Prostate gland (tissue), 2 donors: Measurements from ENCODE around the gene ZNF134. TPM values are rescaled to one million over a fixed set of nuclear protein-coding genes. Genes with fewer than 3 reads are reported as not detected.

Source experiments
- DNase-seq: peaks from one replicate; pipeline ENCODE4 v3.0.0-alpha.2; 2019; ENCODE audit warnings: low spot score
- H3K27ac ChIP-seq, 2 donors: fragments of 200-600 bp; sonication (generic); 2 replicates each; pipeline ENCODE4 v1.5.1; 2017 to 2019
- H3K27me3 ChIP-seq: fragments of 200-600 bp; sonication (generic); replicated peaks from 2 replicates; pipeline ENCODE4 v1.5.1; 2019; ENCODE audit not compliant: insufficient read depth
- H3K36me3 ChIP-seq, 2 donors: fragments of 200-600 bp; sonication (generic); 1 replicate in 1 of 2; 2 replicates in 1 of 2; pipeline versions ENCODE4 v1.5.1 to v1.8.1; 2017 to 2019
- H3K4me1 ChIP-seq: fragments of 200-600 bp; sonication (generic); replicated peaks from 2 replicates; pipeline ENCODE4 v1.5.1; 2019
- H3K4me3 ChIP-seq, 2 donors: fragments of 200-600 bp; sonication (generic); 2 replicates each; pipeline ENCODE4 v1.5.1; 2017 to 2019
- H3K9me3 ChIP-seq: fragments of 200-600 bp; sonication (generic); 2 replicates; pipeline ENCODE4 v1.5.1; 2017
- CTCF ChIP-seq, 4 experiments: fragments of 200-600 bp in 2 of 4; fragments of 450-650 bp in 2 of 4; sonication (generic) in 2 of 4; IDR thresholded peaks; 1 replicate in 3 of 4; 2 replicates in 1 of 4; pipeline ENCODE4 v1.5.1; 2016 to 2019; ENCODE audit warnings: antibody characterized with exemption in 4 of 4, mild to moderate bottlenecking in 2 of 4, moderate library complexity in 2 of 4
- POLR2A ChIP-seq: fragments of 450-650 bp; IDR thresholded peaks from one replicate; pipeline ENCODE4 v1.6.1; 2016; ENCODE audit warnings: antibody characterized with exemption, mild to moderate bottlenecking
- POLR2AphosphoS5 ChIP-seq: sonication (generic); formaldehyde crosslinking; IDR thresholded peaks from one replicate; pipeline ENCODE4 v1.6.1; 2017; ENCODE audit warnings: antibody characterized with exemption
- WGBS: methylation state at CpG from one replicate; pipeline ENCODE4 v1.1.5; 2018; 5-methylcytosine and 5-hydroxymethylcytosine counted together
- intact Hi-C: fragments of 100-400 bp; cut with DNase I; formaldehyde crosslinking; loops from one replicate; pipeline ENCODE4 v1.14.2; 2022
- total RNA-seq, 2 donors: library from RNA; depleted of rRNA; stranded (reverse); fragments of >200 nt; gene quantifications; one replicate each; pipeline ENCODE4 v1.1.0, GENCODE V29; 2016

The ZNF134 gene
- total RNA-seq, 2 donors from 2014 or later: 18.3 to 25.8 TPM

GRCh38 chr19:57664269-57665127 lies 50.5 kb downstream of the ZNF134 start:
- H3K36me3 ChIP-seq: no peaks in the 10 kb centered on the region
- intact Hi-C loops: no loop called here
- H3K4me3 ChIP-seq: peak overlapping the region; percentile 36 to 50
- H3K27me3 ChIP-seq: no peaks in the 10 kb centered on the region
- H3K9me3 ChIP-seq: no peaks in the 10 kb centered on the region
- H3K27ac ChIP-seq: peak overlapping the region; percentile 40 to 53
- H3K4me1 ChIP-seq: no peaks in the 10 kb centered on the region
- TF ChIP-seq POLR2A (peak; percentile 29), CTCF (IDR thresholded peaks at IDR 0.05) (no peak), POLR2AphosphoS5 (peak; percentile 17)
- WGBS: 2% methylated on average over 63 of the region's 64 CpGs
- DNase-seq: peak; percentile 14

GRCh38 chr19:57665261-57665806 lies 51.3 kb downstream of the ZNF134 start:
- H3K4me3 ChIP-seq: no peak overlapping the region
- TF ChIP-seq POLR2A (no peak), CTCF (IDR thresholded peaks at IDR 0.05) (no peak), POLR2AphosphoS5 (no peak)
- H3K27ac ChIP-seq: no peak overlapping the region
- no peak for DNase-seq
- 84% methylated on average over 9 of the region's 9 CpGs for WGBS
- H3K27me3 ChIP-seq: no peaks in the 10 kb centered on the region
- H3K36me3 ChIP-seq: no peaks in the 10 kb centered on the region
- intact Hi-C loops: no loop called here
- no peaks in the 10 kb centered on the region for H3K9me3 ChIP-seq
- H3K4me1 ChIP-seq: no peaks in the 10 kb centered on the region

GRCh38 chr19:57667228-57667627 lies 53.2 kb downstream of the ZNF134 start:
- Histone ChIP-seq H3K4me1 (no peaks in the 10 kb centered on the region), H3K4me3 (no peak overlapping the region), H3K9me3 (no peaks in the 10 kb centered on the region), H3K36me3 (no peaks in the 10 kb centered on the region), H3K27ac (no peak overlapping the region), H3K27me3 (no peaks in the 10 kb centered on the region)
- DNase-seq: no peak
- TF ChIP-seq POLR2A (no peak), CTCF (IDR thresholded peaks at IDR 0.05) (no peak)
- intact Hi-C loops: no loop called here
- WGBS: 88% methylated on average over 1 of the region's 1 CpG

GRCh38 chr19:57668635-57669034 lies 54.6 kb downstream of the ZNF134 start, which contains the start of gene ZSCAN4:
Gene ZSCAN4, plus strand, starts transcription at chr19:57668935. Its CDS starts 7,211 bp downstream, at chr19:57676146.
- WGBS: 90% methylated on average over 2 of the region's 2 CpGs
- Histone ChIP-seq H3K4me3 (no peak within 1 kb of the TSS), H3K9me3 (no peaks in the 10 kb centered on the region), H3K27me3 (no peaks in the 10 kb centered on the region), H3K36me3 (no peaks in the 10 kb centered on the region), H3K27ac (no peak within 1 kb of the TSS), H3K4me1 (no peaks in the 10 kb centered on the region)
- TF ChIP-seq POLR2A (no peak), POLR2AphosphoS5 (no peak), CTCF (IDR thresholded peaks at IDR 0.05) (no peak)
- intact Hi-C loops: no loop called here
- no peak for DNase-seq
